Prostate gland (tissue), 2 donors: Measurements from ENCODE around the gene CA5B. TPM values are rescaled to one million over a fixed set of nuclear protein-coding genes. Genes with fewer than 3 reads are reported as not detected.
A peak's percentile ranks its signal among the peaks of the same experiment; 100 is the strongest.
"Not testable (repeated sequence)": the region's sequence is repeated elsewhere in the genome, so short reads cannot be mapped to it uniquely, and the experiment has no call there.

ENCODE experiments used
- DNase-seq: peaks from one replicate; pipeline ENCODE4 v3.0.0-alpha.2; 2019; ENCODE audit warnings: low spot score
- H3K27ac ChIP-seq, 2 donors: fragments of 200-600 bp; sonication (generic); 2 replicates each; pipeline ENCODE4 v1.5.1; 2017 to 2019
- H3K27me3 ChIP-seq: fragments of 200-600 bp; sonication (generic); replicated peaks from 2 replicates; pipeline ENCODE4 v1.5.1; 2019; ENCODE audit not compliant: insufficient read depth
- H3K36me3 ChIP-seq, 2 donors: fragments of 200-600 bp; sonication (generic); 1 replicate in 1 of 2; 2 replicates in 1 of 2; pipeline versions ENCODE4 v1.5.1 to v1.8.1; 2017 to 2019
- H3K4me1 ChIP-seq: fragments of 200-600 bp; sonication (generic); replicated peaks from 2 replicates; pipeline ENCODE4 v1.5.1; 2019
- H3K4me3 ChIP-seq, 2 donors: fragments of 200-600 bp; sonication (generic); 2 replicates each; pipeline ENCODE4 v1.5.1; 2017 to 2019
- H3K9me3 ChIP-seq: fragments of 200-600 bp; sonication (generic); 2 replicates; pipeline ENCODE4 v1.5.1; 2017
- CTCF ChIP-seq, 4 experiments: fragments of 200-600 bp in 2 of 4; fragments of 450-650 bp in 2 of 4; sonication (generic) in 2 of 4; IDR thresholded peaks; 1 replicate in 3 of 4; 2 replicates in 1 of 4; pipeline ENCODE4 v1.5.1; 2016 to 2019; ENCODE audit warnings: antibody characterized with exemption in 4 of 4, mild to moderate bottlenecking in 2 of 4, moderate library complexity in 2 of 4
- POLR2A ChIP-seq: fragments of 450-650 bp; IDR thresholded peaks from one replicate; pipeline ENCODE4 v1.6.1; 2016; ENCODE audit warnings: antibody characterized with exemption, mild to moderate bottlenecking
- POLR2AphosphoS5 ChIP-seq: sonication (generic); formaldehyde crosslinking; IDR thresholded peaks from one replicate; pipeline ENCODE4 v1.6.1; 2017; ENCODE audit warnings: antibody characterized with exemption
- WGBS: methylation state at CpG from one replicate; pipeline ENCODE4 v1.1.5; 2018; 5-methylcytosine and 5-hydroxymethylcytosine counted together
- intact Hi-C: fragments of 100-400 bp; cut with DNase I; formaldehyde crosslinking; loops from one replicate; pipeline ENCODE4 v1.14.2; 2022
- total RNA-seq, 2 donors: library from RNA; depleted of rRNA; stranded (reverse); fragments of >200 nt; gene quantifications; one replicate each; pipeline ENCODE4 v1.1.0, GENCODE V29; 2016

The CA5B gene
- total RNA-seq, 2 donors from 2014 or later = 4.6 to 35.7 TPM

- 81% methylated on average over 9 of the region's 9 CpGs for WGBS
- Histone ChIP-seq H3K27me3 (no peaks in the 10 kb centered on the region), H3K9me3 (no peaks in the 10 kb centered on the region), H3K4me1 (no peaks in the 10 kb centered on the region), H3K4me3 (no peak overlapping the region), H3K36me3 (no peaks in the 10 kb centered on the region), H3K27ac (no peak overlapping the region)
- intact Hi-C loops = no loop called here
- TF ChIP-seq POLR2A = no peak
- TF ChIP-seq POLR2AphosphoS5 = no peak
- TF ChIP-seq CTCF (IDR thresholded peaks at IDR 0.05) = no peak
- DNase-seq = no peak
Measured at GRCh38 chrX:15744181-15744867, 6.3 kb downstream of the CA5B start.

GRCh38 chrX:15745179-15745578 is 7.1 kb downstream of the CA5B start:
- Histone ChIP-seq H3K27ac (no peak overlapping the region), H3K27me3 (no peaks in the 10 kb centered on the region), H3K36me3 (no peaks in the 10 kb centered on the region), H3K4me3 (no peak overlapping the region), H3K4me1 (no peaks in the 10 kb centered on the region), H3K9me3 (no peaks in the 10 kb centered on the region)
- DNase-seq = no peak
- no peak for TF ChIP-seq CTCF (IDR thresholded peaks at IDR 0.05)
- no peak for TF ChIP-seq POLR2AphosphoS5
- no peak for TF ChIP-seq POLR2A
- intact Hi-C loops = no loop called here
- 78% methylated on average over 4 of the region's 4 CpGs for WGBS

- H3K27ac ChIP-seq, H3K9me3 ChIP-seq, H3K4me3 ChIP-seq, DNase-seq, H3K36me3 ChIP-seq, H3K27me3 ChIP-seq, H3K4me1 ChIP-seq, intact Hi-C loops: not testable (repeated sequence)
- 51% methylated on average over 5 of the region's 6 CpGs for WGBS
Measured at GRCh38 chrX:15746651-15747050, 8.6 kb downstream of the CA5B start.

GRCh38 chrX:15747626-15748173 is 9.6 kb downstream of the CA5B start:
- intact Hi-C loops = no loop called here
- Histone ChIP-seq H3K27me3 (no peaks in the 10 kb centered on the region), H3K4me1 (no peaks in the 10 kb centered on the region), H3K4me3 (no peak overlapping the region), H3K27ac (no peak overlapping the region), H3K9me3 (no peaks in the 10 kb centered on the region), H3K36me3 (no peaks in the 10 kb centered on the region)
- TF ChIP-seq POLR2A = peak; percentile 23
- no peak for TF ChIP-seq CTCF (IDR thresholded peaks at IDR 0.05)
- peak; percentile 56 for TF ChIP-seq POLR2AphosphoS5
- DNase-seq = peak; percentile 32
- WGBS = 49% methylated on average over 13 of the region's 13 CpGs

GRCh38 chrX:15748841-15749240 is 10.8 kb downstream of the CA5B start:
- Histone ChIP-seq H3K4me3 (no peak overlapping the region), H3K9me3 (no peaks in the 10 kb centered on the region), H3K27ac (no peak overlapping the region), H3K36me3 (no peaks in the 10 kb centered on the region), H3K4me1 (no peaks in the 10 kb centered on the region), H3K27me3 (no peaks in the 10 kb centered on the region)
- DNase-seq = no peak
- TF ChIP-seq POLR2A (no peak), CTCF (IDR thresholded peaks at IDR 0.05) (no peak), POLR2AphosphoS5 (no peak)
- intact Hi-C loops = no loop called here
- 93% methylated on average over 3 of the region's 3 CpGs for WGBS
